T-cell (primary cell): Measurements from ENCODE around the gene SOWAHA. TPM values are rescaled to one million over a fixed set of nuclear protein-coding genes. Genes with fewer than 3 reads are reported as not detected.
A peak's percentile ranks its signal among the peaks of the same experiment; 100 is the strongest.

Experiments
- ATAC-seq, 4 experiments: fragments of 200-7000 bp in 3 of 4; fragments of 150-1000 bp in 1 of 4; cut with Tn5 transposase; replicated peaks in 1 of 4; 1 replicate in 3 of 4; 2 replicates in 1 of 4; pipeline ENCODE4 v1.10.0; 2021; ENCODE audit warnings: moderate library complexity in 3 of 4, mild to moderate bottlenecking in 2 of 4, moderate number of reproducible peaks in 1 of 4
- CTCF ChIA-PET, 2 donors: fragments of 300-600 bp; sonication (Branson Sonifier 250); formaldehyde crosslinking; loops; one replicate each; lab custom pipeline; 2022; ENCODE audit warnings: antibody characterized with exemption in 2 of 2; lab: Charles Lee
- POLR2A ChIA-PET, 2 donors: fragments of 300-600 bp; sonication (Branson Sonifier 250); formaldehyde crosslinking; loops; one replicate each; lab custom pipeline; 2022; ENCODE audit warnings: antibody characterized with exemption in 2 of 2; lab: Charles Lee
- DNase-seq, 35 experiments: peaks; one replicate each; pipeline versions ENCODE4 v3.0.0 to v3.0.0-alpha.2; 2013 to 2023
- H3K27ac ChIP-seq: one replicate; pipeline ENCODE4 v1.5.1; 2013; ENCODE audit warnings: low read length
- H3K27me3 ChIP-seq, 2 experiments: replicated peaks in 1 of 2; 1 replicate in 1 of 2; 2 replicates in 1 of 2; pipeline versions ENCODE4 v1.6.1 to v1.7.0; 2013; ENCODE audit warnings: low read length in 1 of 2, mixed read lengths in 1 of 2; ENCODE audit not compliant: control insufficient read depth in 2 of 2, insufficient read depth in 2 of 2; ENCODE audit errors: extremely low read depth in 1 of 2
- H3K36me3 ChIP-seq, 2 donors: 1 replicate in 1 of 2; 2 replicates in 1 of 2; pipeline versions ENCODE4 v1.6.1 to v1.7.0; 2013; ENCODE audit warnings: low read length in 1 of 2; ENCODE audit not compliant: control insufficient read depth in 2 of 2, insufficient read depth in 1 of 2; ENCODE audit errors: extremely low read depth in 1 of 2
- H3K4me1 ChIP-seq, 2 experiments: 1 replicate in 1 of 2; 2 replicates in 1 of 2; pipeline versions ENCODE4 v1.6.1 to v1.7.0; 2013; ENCODE audit warnings: low read length in 2 of 2, mixed read lengths in 1 of 2; ENCODE audit not compliant: insufficient read depth in 2 of 2, control insufficient read depth in 1 of 2; ENCODE audit errors: extremely low read depth in 1 of 2
- H3K4me3 ChIP-seq, 2 donors: 1 replicate in 1 of 2; 2 replicates in 1 of 2; pipeline versions ENCODE4 v1.5.1 to v1.7.0; 2013; ENCODE audit warnings: mild to moderate bottlenecking in 2 of 2, low read length in 1 of 2, moderate library complexity in 1 of 2; ENCODE audit not compliant: control insufficient read depth in 1 of 2; ENCODE audit errors: extremely low read depth in 1 of 2
- H3K9me3 ChIP-seq: 2 replicates; pipeline ENCODE4 v1.7.0; 2013
- H3K27ac Mint-ChIP-seq, 2 donors: one replicate each; pipeline ENCODE4 v1.8.0; 2020 to 2021; ENCODE audit warnings: mild to moderate bottlenecking in 2 of 2, mixed read lengths in 2 of 2
- H3K27me3 Mint-ChIP-seq, 2 donors: one replicate each; pipeline ENCODE4 v1.8.0; 2021 to 2022; ENCODE audit warnings: mixed read lengths in 2 of 2
- H3K36me3 Mint-ChIP-seq: one replicate; pipeline ENCODE4 v1.8.0; 2021; ENCODE audit warnings: mixed read lengths
- H3K4me1 Mint-ChIP-seq, 3 donors: one replicate each; pipeline ENCODE4 v1.8.0; 2020 to 2022; ENCODE audit warnings: mixed read lengths in 3 of 3, mild to moderate bottlenecking in 1 of 3
- H3K4me3 Mint-ChIP-seq, 3 donors: one replicate each; pipeline ENCODE4 v1.8.0; 2020 to 2022; ENCODE audit warnings: mild to moderate bottlenecking in 3 of 3, mixed read lengths in 3 of 3, moderate library complexity in 3 of 3
- H3K9me3 Mint-ChIP-seq, 3 donors: one replicate each; pipeline ENCODE4 v1.8.0; 2020 to 2022; ENCODE audit warnings: mixed read lengths in 3 of 3
- WGBS: methylation state at CpG from one replicate; pipeline ENCODE4 v1.1.5; 2013; ENCODE audit warnings: missing lambda C conversion rate; ENCODE audit not compliant: insufficient coverage; 5-methylcytosine and 5-hydroxymethylcytosine counted together
- total RNA-seq, 35 experiments: library from RNA in 6 of 35; stranded (reverse) in 6 of 35; fragments of 120-200 nt in 1 of 35; gene quantifications; one replicate each; pipeline versions ENCODE4 v1.2.1 to v1.2.4 and lab custom pipeline; 2013 to 2026

Gene SOWAHA
- total RNA-seq, 5 donors from 2014 or later (not counting 1 experiment from before 2014, with no cell fraction given) = not detected

GRCh38 chr5:132773114-132773513 lies 40.0 kb upstream of the SOWAHA start:
- no peak overlapping the region for H3K4me3 Mint-ChIP-seq
- ATAC-seq (no peak), DNase-seq (peak in 1 of 35 experiments; percentile 10)
- no peaks in the 10 kb centered on the region for H3K36me3 Mint-ChIP-seq
- peaks cover 0 to 16% of the 10 kb centered on the region in 2 experiments for H3K4me1 ChIP-seq
- POLR2A ChIA-PET = no interaction called here
- peaks cover 2 to 17% of the 10 kb centered on the region in 2 experiments for H3K27me3 ChIP-seq
- no peaks in the 10 kb centered on the region for H3K36me3 ChIP-seq
- peaks cover 1 to 3% of the 10 kb centered on the region in 2 donors for H3K27me3 Mint-ChIP-seq
- H3K27ac Mint-ChIP-seq = no peak overlapping the region
- peaks cover 4 to 17% (median 11%) of the 10 kb centered on the region in 3 donors for H3K4me1 Mint-ChIP-seq
- no peak overlapping the region for H3K27ac ChIP-seq
- WGBS = 90% methylated on average over 5 of the region's 5 CpGs
- no peaks in the 10 kb centered on the region for H3K9me3 ChIP-seq
- CTCF ChIA-PET = no interaction called here
- no peak overlapping the region for H3K4me3 ChIP-seq
- no peaks in the 10 kb centered on the region for H3K9me3 Mint-ChIP-seq

- H3K36me3 ChIP-seq = no peaks in the 10 kb centered on the region
- Mint-ChIP-seq H3K9me3 (no peaks in the 10 kb centered on the region), H3K36me3 (no peaks in the 10 kb centered on the region), H3K27ac (no peak overlapping the region), H3K27me3 (peaks cover 4 to 10% of the 10 kb centered on the region in 2 donors), H3K4me3 (no peak overlapping the region), H3K4me1 (peaks cover 9 to 22% (median 14%) of the 10 kb centered on the region in 3 donors)
- ATAC-seq = no peak
- peaks cover 2 to 19% of the 10 kb centered on the region in 2 experiments for H3K27me3 ChIP-seq
- ChIA-PET POLR2A (no interaction called here), CTCF (no interaction called here)
- peaks cover 0 to 18% of the 10 kb centered on the region in 2 experiments for H3K4me1 ChIP-seq
- peak in 1 of 35 experiments; percentile 11 for DNase-seq
- H3K27ac ChIP-seq = no peak overlapping the region
- H3K9me3 ChIP-seq = no peaks in the 10 kb centered on the region
- no peak overlapping the region for H3K4me3 ChIP-seq
- 86% methylated on average over 8 of the region's 12 CpGs for WGBS
These were observed 39.3 kb upstream of the SOWAHA start for GRCh38 chr5:132773601-132774355.

GRCh38 chr5:132774406-132774805 lies 38.7 kb upstream of the SOWAHA start:
- ChIA-PET CTCF (no interaction called here), POLR2A (no interaction called here)
- Mint-ChIP-seq H3K27me3 (peaks cover 6 to 15% of the 10 kb centered on the region in 2 donors), H3K4me3 (no peak overlapping the region), H3K27ac (no peak overlapping the region), H3K36me3 (no peaks in the 10 kb centered on the region), H3K4me1 (peaks cover 9 to 25% (median 14%) of the 10 kb centered on the region in 3 donors), H3K9me3 (no peaks in the 10 kb centered on the region)
- no peak overlapping the region for H3K4me3 ChIP-seq
- 83% methylated on average over 3 of the region's 3 CpGs for WGBS
- H3K4me1 ChIP-seq = peaks cover 0 to 18% of the 10 kb centered on the region in 2 experiments
- DNase-seq (no peak), ATAC-seq (no peak)
- H3K36me3 ChIP-seq = no peaks in the 10 kb centered on the region
- no peak overlapping the region for H3K27ac ChIP-seq
- H3K27me3 ChIP-seq = peaks cover 4 to 19% of the 10 kb centered on the region in 2 experiments
- no peaks in the 10 kb centered on the region for H3K9me3 ChIP-seq

DNA sequence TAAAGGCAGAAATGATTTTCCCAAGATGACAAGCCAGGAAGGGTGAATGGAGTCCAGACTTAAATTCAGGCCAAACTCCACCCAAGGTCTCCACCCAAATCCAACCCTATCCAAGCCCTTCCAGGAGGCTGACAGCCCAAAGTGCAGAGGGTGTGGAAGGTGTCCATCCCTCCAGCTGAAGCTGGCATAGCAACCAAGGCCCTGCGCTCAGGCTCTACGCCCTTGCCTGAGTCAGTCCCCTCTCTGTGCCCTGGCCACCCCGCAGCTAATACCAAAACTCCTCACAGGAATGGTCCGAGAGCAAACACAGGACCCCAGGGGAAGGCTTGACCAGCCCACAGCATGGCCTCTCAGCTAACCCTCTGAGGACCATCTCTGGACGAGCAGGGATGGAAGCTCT lies 38.2 kb upstream of the SOWAHA start:
- Mint-ChIP-seq H3K27me3 (peaks cover 10 to 18% of the 10 kb centered on the region in 2 donors), H3K9me3 (no peaks in the 10 kb centered on the region), H3K36me3 (no peaks in the 10 kb centered on the region), H3K4me3 (no peak overlapping the region), H3K4me1 (peaks cover 12 to 28% (median 17%) of the 10 kb centered on the region in 3 donors), H3K27ac (no peak overlapping the region)
- DNase-seq (no peak), ATAC-seq (no peak)
- Histone ChIP-seq H3K36me3 (no peaks in the 10 kb centered on the region), H3K4me1 (peaks cover 0 to 18% of the 10 kb centered on the region in 2 experiments), H3K4me3 (no peak overlapping the region), H3K27ac (no peak overlapping the region), H3K27me3 (peaks cover 4 to 19% of the 10 kb centered on the region in 2 experiments), H3K9me3 (no peaks in the 10 kb centered on the region)
- CTCF ChIA-PET = no interaction called here
- WGBS = 97% methylated on average over 5 of the region's 5 CpGs
- POLR2A ChIA-PET = no interaction called here

GRCh38 chr5:132775476-132775961 lies 37.6 kb upstream of the SOWAHA start:
- Histone ChIP-seq H3K9me3 (no peaks in the 10 kb centered on the region), H3K27me3 (peaks cover 4 to 19% of the 10 kb centered on the region in 2 experiments), H3K4me1 (peaks cover 2 to 18% of the 10 kb centered on the region in 2 experiments), H3K4me3 (no peak overlapping the region), H3K36me3 (no peaks in the 10 kb centered on the region), H3K27ac (no peak overlapping the region)
- WGBS = 84% methylated on average over 4 of the region's 7 CpGs
- ATAC-seq (no peak), DNase-seq (no peak)
- H3K27me3 Mint-ChIP-seq = peaks cover 11 to 19% of the 10 kb centered on the region in 2 donors
- ChIA-PET CTCF (no interaction called here), POLR2A (no interaction called here)
- no peaks in the 10 kb centered on the region for H3K9me3 Mint-ChIP-seq
- H3K4me1 Mint-ChIP-seq = peaks cover 18 to 32% (median 21%) of the 10 kb centered on the region in 3 donors
- no peaks in the 10 kb centered on the region for H3K36me3 Mint-ChIP-seq
- H3K4me3 Mint-ChIP-seq = peak overlapping the region; percentile 45 to 70 (median 55)
- H3K27ac Mint-ChIP-seq = no peak overlapping the region

DNA sequence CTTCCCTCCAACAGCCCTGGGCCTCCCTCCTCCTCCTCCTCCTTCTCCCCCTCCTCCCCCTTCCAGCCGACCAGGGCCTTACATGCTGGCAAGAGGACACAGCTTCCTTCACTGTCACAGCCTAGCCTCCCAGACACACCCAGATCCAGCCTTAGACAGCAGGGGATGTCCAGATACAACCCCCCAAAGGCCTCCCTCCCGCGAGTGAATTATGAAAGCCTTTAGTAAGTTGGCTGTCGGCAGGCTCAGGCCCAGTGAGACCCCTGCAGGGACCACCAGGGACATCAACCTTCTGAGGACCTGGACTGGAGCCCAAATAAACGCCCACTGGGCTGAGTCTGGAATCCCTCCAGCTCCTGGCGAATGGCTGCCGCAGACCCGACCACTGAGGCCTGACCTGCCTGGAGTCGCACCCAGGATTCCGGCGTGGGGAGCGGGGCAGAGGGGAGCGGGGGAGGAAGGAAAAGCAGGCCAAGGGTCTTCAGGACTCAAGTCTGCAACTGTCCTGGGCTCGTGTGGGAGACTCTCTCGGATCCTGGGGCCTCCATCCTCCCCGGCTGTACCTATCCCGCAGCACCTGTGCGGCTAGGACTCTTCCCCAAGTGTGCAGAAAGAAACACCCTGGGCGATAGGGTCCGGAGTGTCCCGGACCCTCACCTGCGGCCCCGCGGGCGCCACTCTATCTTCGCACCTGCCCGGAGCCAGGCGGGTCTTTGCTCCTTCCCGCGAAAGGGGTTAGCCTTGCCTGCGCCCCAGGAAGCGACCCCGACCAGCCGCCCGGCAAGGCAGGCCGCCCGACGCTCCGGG lies 36.8 kb upstream of the SOWAHA start:
- Histone ChIP-seq H3K9me3 (no peaks in the 10 kb centered on the region), H3K27ac (no peak overlapping the region), H3K4me1 (peaks cover 3 to 18% of the 10 kb centered on the region in 2 experiments), H3K4me3 (peak overlapping the region; percentile 44 to 58), H3K27me3 (peaks cover 4 to 19% of the 10 kb centered on the region in 2 experiments), H3K36me3 (no peaks in the 10 kb centered on the region)
- DNase-seq (peak in 2 of 35 experiments; percentile 2 to 8), ATAC-seq (peak; percentile 17 to 41 (median 21))
- POLR2A ChIA-PET = interaction anchor here in 1 of 2 donors (0.6 kb wide), 1 partner anchor 285 kb away, joined by 3 read pairs; no protein-coding TSS in a partner anchor
- no peak overlapping the region for H3K27ac Mint-ChIP-seq
- peak overlapping the region; percentile 45 to 73 (median 70) for H3K4me3 Mint-ChIP-seq
- WGBS = 34% methylated on average over 39 of the region's 39 CpGs
- no peaks in the 10 kb centered on the region for H3K36me3 Mint-ChIP-seq
- H3K4me1 Mint-ChIP-seq = peaks cover 26 to 38% (median 26%) of the 10 kb centered on the region in 3 donors
- CTCF ChIA-PET = interaction anchor here in 1 of 2 donors (0.6 to 0.7 kb wide), 2 partner anchors 13 to 117 kb away, joined by 3 to 5 read pairs; no protein-coding TSS in a partner anchor
- H3K27me3 Mint-ChIP-seq = peaks cover 11 to 25% of the 10 kb centered on the region in 2 donors
- H3K9me3 Mint-ChIP-seq = no peaks in the 10 kb centered on the region
